ENCODE data around the gene PDK2.

GRCh38 chr17:50065056-50065455 is 30.1 kb upstream of the PDK2 start:
- no peak for TF ChIP-seq CTCF (IDR thresholded peaks at IDR 0.05; ENCODE audit: low read depth, low read length, poor library complexity, severe bottlenecking)
- TF ChIP-seq EZH2phosphoT487 (IDR thresholded peaks at IDR 0.05; ENCODE audit: borderline replicate concordance, low read length): no peak
